GM23248 (cell line): ENCODE measurements around the gene DOCK6.

ENCODE experiments used
- EZH2 ChIP-seq: fragments of 200-600 bp; sonication (generic); IDR thresholded peaks from 2 replicates; pipeline ENCODE4 v1.6.1; 2018; ENCODE audit warnings: antibody characterized with exemption, mild to moderate bottlenecking; ENCODE audit not compliant: insufficient read depth, poor library complexity, severe bottlenecking
- EZH2phosphoT487 ChIP-seq: fragments of 200-600 bp; sonication (generic); IDR thresholded peaks from 2 replicates; pipeline ENCODE4 v1.6.1; 2018; ENCODE audit warnings: antibody characterized with exemption, moderate library complexity, mild to moderate bottlenecking, low read depth; ENCODE audit not compliant: insufficient read depth

DNA sequence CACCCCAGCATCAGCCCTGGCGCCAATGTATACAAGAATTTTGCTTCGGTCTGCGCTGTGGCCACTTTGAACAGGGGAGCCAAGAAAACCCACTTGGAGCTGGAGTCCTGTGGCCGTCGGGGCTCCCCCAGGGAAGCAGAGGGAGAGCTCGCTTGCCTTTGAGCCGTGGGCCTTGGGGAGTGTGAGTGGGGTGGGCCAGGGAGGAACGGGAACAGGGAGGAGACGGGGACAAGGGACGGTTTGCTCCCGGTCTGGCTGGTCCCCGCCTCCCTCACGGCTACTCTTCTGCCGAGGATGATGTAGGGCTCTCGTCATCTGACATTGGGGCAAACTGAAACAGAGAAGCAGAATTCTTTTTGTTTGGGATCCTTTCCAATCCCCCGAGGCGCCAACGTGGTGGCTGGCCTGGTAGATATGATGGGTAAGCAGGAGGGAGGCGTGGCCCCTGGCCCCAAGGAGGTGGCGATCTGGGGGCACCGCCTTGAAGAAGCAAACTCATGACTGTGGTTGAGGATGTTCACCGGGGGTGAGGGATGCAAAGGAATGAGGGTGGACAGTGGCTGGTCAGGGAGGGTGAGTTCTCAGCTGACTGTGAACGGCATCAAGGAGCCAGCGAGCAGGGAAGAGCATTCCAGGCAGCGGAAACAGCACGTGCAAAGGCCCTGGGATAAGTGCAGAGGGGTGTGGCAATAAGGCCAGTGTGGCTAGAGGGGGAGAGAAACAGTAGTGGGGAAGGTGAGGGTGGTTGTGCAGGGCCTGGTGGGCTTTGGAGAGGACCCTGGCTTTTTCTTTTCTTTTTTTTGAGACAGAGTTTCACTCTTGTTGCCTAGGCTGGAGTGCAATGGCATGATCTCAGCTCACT lies 95.8 kb downstream of the DOCK6 start:
- TF ChIP-seq EZH2phosphoT487 (no peak), EZH2 (no peak)
